ENCODE data around the gene ERBIN. TPM values are rescaled to one million over a fixed set of nuclear protein-coding genes. Genes with fewer than 3 reads are reported as not detected.

ERBIN gene
- total and polyA plus RNA-seq, 2 of the 13 experiments (the other 11 are each of a cell fraction or from before 2014, with no cell fraction given) = 14.4 to 41.7 TPM

- FAIRE-seq = no peak
- no peaks in the 10 kb centered on the region for H3K79me2 ChIP-seq (ENCODE audit: insufficient read depth, low read length)
- no peak overlapping the region for H2AFZ ChIP-seq (ENCODE audit: low read length)
- CTCF ChIA-PET (ENCODE audit: low intra/inter-chr PET ratio, low total read pairs) = no interaction called here
- peaks cover 3 to 24% of the 10 kb centered on the region in 2 experiments; a peak in 3 of 5 replicates for H3K36me3 ChIP-seq (replicated peaks in 1 of 2; ENCODE audit: control insufficient read depth in 1 of 2, insufficient read depth in 2 of 2, low read length in 2 of 2)
- H3K9ac ChIP-seq (ENCODE audit: insufficient read depth, low read depth, low read length) = no peak overlapping the region
- intact Hi-C loops (cut with micrococcal nuclease; ENCODE audit: unreplicated experiment) (no loop called here), in situ Hi-C loops (cut with HindIII; ENCODE audit: extremely low pct_ligation_motif_present, low pct_unique_long_range_greater_than_20kb) (no loop called here)
- DNase-seq (ENCODE audit: low spot score) = no peak
- H3K27me3 ChIP-seq (ENCODE audit: control insufficient read depth in 1 of 2, insufficient read depth in 2 of 2, low read length in 2 of 2) = no peaks in the 10 kb centered on the region
- no peak overlapping the region for H3K27ac ChIP-seq (ENCODE audit: extremely low read length, insufficient read depth, low read length)
- no peaks in the 10 kb centered on the region for H3K4me1 ChIP-seq (ENCODE audit: insufficient read depth, low read length)
- BruUV-seq (replicated peaks) = TSS peak; percentile 15
- H3K4me2 ChIP-seq (ENCODE audit: low read depth, low read length) = no peak overlapping the region
- no peak overlapping the region for H3K4me3 ChIP-seq (replicated peaks in 1 of 3; ENCODE audit: insufficient read depth in 1 of 3, low read depth in 2 of 3, low read length in 3 of 3)
- WGBS (ENCODE audit: low lambda C conversion rate) = 95% methylated on average over 6 of the region's 6 CpGs
- TF ChIP-seq ZNF83 (CRISPR knock-in tag; IDR thresholded peaks at IDR 0.05; ENCODE audit: borderline replicate concordance) = no peak
- TF ChIP-seq TOE1 (CRISPR knock-in tag; IDR thresholded peaks at IDR 0.05) = no peak
- no peak for TF ChIP-seq U2AF2 (IDR thresholded peaks at IDR 0.05; ENCODE audit: low read depth, low read length)
- no peak for TF ChIP-seq ESRRA (CRISPR knock-in tag; IDR thresholded peaks at IDR 0.05; ENCODE audit: low read depth)
- no peak for TF ChIP-seq SRSF4 (IDR thresholded peaks at IDR 0.05; ENCODE audit: low read depth, low read length, poor library complexity, severe bottlenecking)
- no peak for TF ChIP-seq ZFY (CRISPR knock-in tag; IDR thresholded peaks at IDR 0.05)
- TF ChIP-seq CC2D1A (CRISPR knock-in tag; IDR thresholded peaks at IDR 0.05) = no peak
- TF ChIP-seq AFF4 (CRISPR knock-in tag; IDR thresholded peaks at IDR 0.05) = no peak
- TF ChIP-seq ZSCAN9 (CRISPR knock-in tag; IDR thresholded peaks at IDR 0.05; ENCODE audit: borderline replicate concordance) = no peak
- no peak for TF ChIP-seq NR0B2 (CRISPR knock-in tag; IDR thresholded peaks at IDR 0.05)
- no peak for TF ChIP-seq ZNF441 (CRISPR knock-in tag; IDR thresholded peaks at IDR 0.05; ENCODE audit: borderline replicate concordance)
- no peak for TF ChIP-seq YEATS2 (CRISPR knock-in tag; IDR thresholded peaks at IDR 0.05; ENCODE audit: borderline replicate concordance)
- no peak for TF ChIP-seq FOSL1 (CRISPR knock-in tag; IDR thresholded peaks at IDR 0.05; ENCODE audit: borderline replicate concordance)
- no peak for TF ChIP-seq NPAS2 (CRISPR knock-in tag; IDR thresholded peaks at IDR 0.05; ENCODE audit: borderline replicate concordance)
- no peak for TF ChIP-seq NCOA1 (CRISPR knock-in tag; IDR thresholded peaks at IDR 0.05)
- no peak for TF ChIP-seq IKZF1 (IDR thresholded peaks at IDR 0.05)
- no peak for TF ChIP-seq ZNF619 (CRISPR knock-in tag; IDR thresholded peaks at IDR 0.05)
- TF ChIP-seq HOXD1 (CRISPR knock-in tag; IDR thresholded peaks at IDR 0.05) = no peak
- no peak for TF ChIP-seq PBX3 (CRISPR knock-in tag; IDR thresholded peaks at IDR 0.05; ENCODE audit: borderline replicate concordance)
- no peak for TF ChIP-seq ZNF296 (CRISPR knock-in tag; conservative IDR thresholded peaks at IDR 0.05)
- H4K20me1 ChIP-seq (ENCODE audit: insufficient read depth, low read length) = no peaks in the 10 kb centered on the region
- POLR2A ChIA-PET = no interaction called here
- no peak for ATAC-seq
- H3K9me3 ChIP-seq (ENCODE audit: low read length) = no peaks in the 10 kb centered on the region
These were observed 89.0 kb downstream of the ERBIN start for GRCh38 chr5:66015196-66015960.

Data from HepG2 (cell line).